ENCODE results near the gene EEPD1.
"Not testable (repeated sequence)": the region's sequence is repeated elsewhere in the genome, so short reads cannot be mapped to it uniquely, and the experiment has no call there.

Gene EEPD1

DNA sequence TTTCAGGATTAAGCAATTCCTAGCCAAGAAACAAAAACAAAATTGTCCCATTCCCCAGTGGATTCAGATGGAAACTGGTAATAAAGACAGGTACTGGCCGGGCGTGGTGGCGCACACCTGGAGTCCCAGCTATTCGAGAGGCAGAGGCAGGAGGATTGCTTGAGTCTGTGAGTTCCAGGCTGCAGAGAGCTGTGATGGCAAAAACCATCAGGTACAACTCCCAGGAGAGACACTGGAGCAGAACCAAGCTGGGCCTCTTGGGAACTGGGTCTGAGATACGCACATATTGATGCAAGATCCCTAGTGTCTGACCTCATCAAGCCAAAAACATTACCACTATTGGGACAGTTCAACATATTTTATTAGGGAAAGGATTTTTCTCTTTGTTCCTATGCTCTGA lies 152.6 kb downstream of the EEPD1 start:
- DNase-seq: no peak

DNA sequence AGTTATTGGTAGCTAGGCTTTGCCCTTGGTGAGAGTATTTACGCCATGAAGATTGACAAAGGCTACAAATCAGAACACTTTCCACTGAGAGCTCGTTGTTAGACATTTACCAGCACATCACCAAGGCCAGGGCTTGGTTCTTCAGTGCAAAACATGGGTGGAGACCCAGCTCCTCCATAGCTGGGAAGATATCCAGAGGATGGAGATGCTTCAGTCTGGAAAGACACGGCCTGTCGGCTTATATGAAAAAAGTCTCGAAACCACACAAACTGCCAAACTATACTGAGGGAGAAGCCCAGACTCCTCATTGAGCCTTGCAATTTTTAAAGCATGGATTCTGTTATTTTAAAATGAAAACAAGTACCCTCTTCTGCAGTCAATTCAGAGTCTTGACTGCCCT lies 153.2 kb downstream of the EEPD1 start:
- DNase-seq: no peak

DNA sequence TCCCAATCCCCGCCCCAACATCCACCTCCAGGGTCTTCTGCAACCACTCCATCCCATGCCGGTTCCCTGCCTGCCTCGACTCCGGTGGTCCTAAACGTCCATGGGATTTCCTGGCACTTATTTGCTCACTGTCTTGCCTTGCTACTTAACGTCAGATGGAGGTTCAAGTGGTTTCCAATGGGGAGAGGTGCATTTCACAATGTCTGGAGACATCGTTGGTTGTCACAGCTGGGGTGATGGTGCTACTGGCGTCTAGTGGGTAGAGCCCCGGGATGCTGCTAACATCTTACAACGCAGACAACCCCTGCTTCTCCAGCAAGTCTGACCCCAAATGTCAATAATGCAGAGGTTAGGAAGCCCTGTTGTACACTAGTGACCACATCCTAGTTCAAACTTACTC lies 153.7 kb downstream of the EEPD1 start:
- DNase-seq: no peak

DNA sequence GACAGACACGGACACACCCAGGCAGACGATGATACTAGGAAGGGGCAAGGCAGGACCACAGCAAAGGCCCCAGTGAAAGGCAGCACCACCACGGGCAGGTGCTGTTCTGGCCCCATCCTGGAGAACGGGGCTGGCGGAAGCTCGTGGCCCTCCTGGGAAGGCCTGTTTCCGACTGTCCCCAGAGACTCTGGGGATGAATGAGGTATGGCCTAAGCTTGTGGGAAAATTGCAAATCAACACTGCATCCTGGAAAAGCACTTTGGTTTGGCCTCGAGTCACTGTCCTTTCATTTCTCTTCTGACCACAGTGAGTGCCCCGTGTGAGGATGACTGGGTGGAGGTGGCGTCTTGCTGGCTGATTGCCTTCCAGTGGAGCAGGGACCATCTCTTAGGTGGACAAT lies 155.0 kb downstream of the EEPD1 start:
- DNase-seq: no peak

DNA sequence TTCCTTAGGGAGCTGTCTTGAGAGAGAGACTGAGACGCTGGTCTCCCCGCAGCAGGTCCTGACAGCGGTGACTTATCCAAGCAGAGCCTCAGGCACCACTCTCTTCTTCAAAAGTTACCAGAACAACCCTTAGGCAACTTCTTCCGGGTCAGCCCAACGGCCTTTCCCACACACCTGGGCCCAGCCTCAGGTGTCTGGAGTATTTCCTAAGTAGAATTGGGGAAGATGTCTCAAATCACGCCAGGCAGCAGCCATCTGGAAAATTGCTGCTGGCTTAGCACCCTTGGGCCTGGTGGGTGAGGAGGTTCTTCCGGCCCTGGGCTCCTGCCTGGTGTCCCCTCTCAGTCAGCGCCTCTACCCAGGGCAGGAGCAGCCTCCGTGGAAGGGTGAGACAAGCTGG lies 156.2 kb downstream of the EEPD1 start:
- no peak for DNase-seq

DNA sequence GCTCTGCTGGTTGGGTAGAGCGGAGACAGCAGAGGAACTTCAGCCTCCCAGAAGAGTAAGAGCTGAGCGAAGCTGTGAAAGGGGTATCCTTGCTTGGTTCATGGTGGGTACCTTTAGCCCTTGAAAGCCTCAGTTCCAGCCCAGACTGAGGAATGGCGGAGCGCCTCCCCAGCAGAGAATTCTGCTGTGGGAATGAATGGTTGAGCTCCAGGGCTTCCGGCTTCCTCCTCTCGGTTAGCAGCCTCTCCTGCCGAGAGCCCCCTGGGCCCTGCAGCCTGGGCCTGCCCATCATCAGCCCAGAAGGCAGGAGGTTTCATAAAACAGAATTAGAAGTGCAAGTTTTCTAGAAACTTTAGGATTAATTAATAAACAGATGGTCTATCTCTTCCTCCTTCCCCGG lies 156.7 kb downstream of the EEPD1 start:
- no peak for DNase-seq

DNA sequence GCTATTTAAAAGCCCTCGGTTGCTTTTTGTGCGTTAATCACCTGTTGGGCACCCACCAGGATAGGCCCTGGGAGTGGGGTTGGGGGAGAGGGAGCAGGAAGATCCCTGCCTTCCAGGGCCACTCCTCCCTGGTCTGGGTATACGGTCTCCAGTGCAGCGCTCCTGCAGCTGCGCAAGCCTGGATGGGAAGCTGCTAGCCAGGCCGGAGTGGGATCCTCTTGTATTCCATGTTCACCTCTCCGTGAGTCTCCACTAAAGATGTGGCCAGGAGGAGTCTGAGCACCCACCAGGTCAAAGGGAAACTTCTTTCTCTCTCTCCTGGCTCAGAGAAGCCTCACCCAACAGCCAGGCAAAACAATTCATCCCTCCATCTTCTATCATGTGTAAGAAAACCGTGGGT lies 157.8 kb downstream of the EEPD1 start:
- DNase-seq: no peak

DNA sequence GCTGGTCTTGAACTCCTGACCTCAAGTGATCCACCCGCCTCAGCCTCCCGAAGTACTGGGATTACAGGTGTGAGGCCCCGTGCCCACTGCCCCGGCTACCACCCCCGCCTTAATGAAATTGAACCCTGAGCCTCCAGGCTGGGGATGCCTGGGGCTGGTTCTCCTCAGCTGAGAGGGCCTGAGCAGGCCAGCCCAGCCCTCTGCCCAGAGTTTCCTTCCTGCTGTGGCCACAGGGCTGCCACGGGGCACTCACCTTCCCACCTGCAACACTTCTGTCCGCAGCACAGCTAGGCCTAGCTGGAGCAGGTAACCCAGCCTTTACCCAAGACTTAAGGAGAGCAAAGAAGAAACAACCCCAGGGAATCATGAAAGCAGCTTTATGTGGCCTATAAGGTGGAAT lies 158.5 kb downstream of the EEPD1 start:
- DNase-seq: no peak

DNA sequence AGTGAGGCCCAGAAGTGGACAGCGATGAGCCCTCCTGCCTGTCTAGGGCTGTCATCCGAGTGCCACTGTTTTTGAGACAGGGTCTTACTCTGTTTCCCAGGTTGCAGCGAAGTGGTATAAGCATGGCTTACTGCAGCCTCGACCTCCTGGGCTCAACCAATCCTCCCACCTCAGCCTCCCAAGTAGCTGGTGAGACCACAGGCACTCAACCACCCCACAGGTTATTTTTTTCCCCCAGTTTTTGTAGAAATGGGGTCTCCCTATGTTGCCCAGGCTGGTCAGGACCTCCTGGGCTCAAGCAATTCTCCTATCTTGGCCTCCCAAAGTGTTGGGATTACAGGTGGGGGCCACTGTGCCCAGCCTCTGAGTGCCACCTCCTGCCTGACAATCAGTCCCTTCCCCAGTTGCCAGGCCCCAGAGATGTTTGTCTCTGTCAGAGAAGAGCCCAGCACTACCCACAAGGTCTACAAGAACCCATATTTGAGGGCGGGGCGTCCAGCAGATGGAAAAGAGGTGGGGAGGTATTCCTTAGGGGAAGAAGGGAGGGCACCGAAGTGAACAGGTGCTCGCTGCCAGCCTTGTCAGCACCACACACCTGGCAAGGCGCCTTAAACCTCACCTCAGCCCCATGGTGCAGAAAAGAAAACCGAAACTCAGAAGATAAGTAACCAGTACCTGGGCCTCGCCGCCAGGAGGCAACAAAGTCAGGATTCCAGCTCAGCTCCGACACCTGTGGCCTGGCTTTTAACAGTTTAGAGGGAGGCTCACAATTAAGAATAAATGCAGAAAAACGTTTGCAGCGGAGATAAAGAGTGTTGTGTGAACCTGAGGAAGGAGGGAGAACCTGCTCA lies 159.2 kb downstream of the EEPD1 start:
- DNase-seq: peak; percentile 34

DNA sequence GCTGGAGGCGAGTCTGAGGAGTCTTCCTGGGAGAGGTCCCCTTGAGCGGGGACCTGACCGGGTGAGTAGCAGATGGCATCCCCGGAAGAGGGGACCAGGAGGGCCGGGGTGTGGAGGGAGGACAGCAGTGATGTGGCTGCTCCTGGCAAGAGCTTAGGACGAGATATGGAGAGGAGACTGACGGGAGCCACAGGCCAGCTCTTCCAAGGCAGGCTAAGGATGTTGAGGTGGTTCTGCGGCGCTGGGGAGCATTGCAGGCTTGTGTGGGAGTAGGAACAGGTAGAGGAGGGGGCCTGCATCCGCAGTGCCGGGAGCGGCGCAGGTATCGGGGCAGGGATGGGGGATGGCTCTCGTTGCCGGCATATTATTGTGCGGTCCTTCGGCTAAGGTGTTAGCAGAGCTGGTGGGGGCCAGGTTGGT lies 159.9 kb downstream of the EEPD1 start:
- DNase-seq: no peak

DNA sequence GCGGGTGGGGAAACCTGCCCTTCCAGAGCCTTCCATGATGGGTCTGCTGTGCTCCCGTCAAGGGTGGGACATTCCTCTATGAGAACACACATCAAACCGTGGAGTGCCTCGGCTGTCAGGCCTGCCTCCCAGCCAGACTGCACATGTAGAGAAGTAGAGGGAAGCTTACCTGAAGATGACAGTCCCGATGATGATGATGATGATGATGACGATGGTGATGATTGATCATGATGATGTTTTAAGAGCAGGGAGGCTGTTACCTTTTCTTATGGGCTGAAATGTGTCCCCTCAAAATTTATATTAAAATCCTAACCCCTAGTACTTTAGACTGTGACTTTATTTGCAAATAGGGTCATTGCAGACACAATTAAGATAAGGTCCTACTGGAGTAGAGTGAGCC lies 160.6 kb downstream of the EEPD1 start:
- no peak for DNase-seq

DNA sequence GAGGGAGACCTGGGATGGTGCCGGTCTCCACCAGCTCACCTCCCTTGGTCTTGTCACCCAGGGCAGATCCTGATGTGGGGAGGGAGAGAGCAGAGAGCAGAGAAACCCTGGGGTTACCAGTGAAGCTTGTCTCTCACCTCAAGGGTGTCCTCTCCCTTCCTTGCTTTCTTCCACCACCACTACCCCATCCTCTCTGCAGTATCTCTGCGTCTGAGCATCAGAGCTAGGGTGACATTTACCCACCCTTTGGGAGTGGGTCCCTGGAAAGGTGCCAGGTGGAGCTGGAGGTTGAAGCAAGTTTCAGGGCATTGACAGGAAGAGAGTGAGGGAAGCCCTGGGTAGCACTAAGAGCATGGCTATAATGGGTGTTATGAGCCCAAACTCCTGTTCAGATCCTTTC lies 161.4 kb downstream of the EEPD1 start:
- no peak for DNase-seq

DNA sequence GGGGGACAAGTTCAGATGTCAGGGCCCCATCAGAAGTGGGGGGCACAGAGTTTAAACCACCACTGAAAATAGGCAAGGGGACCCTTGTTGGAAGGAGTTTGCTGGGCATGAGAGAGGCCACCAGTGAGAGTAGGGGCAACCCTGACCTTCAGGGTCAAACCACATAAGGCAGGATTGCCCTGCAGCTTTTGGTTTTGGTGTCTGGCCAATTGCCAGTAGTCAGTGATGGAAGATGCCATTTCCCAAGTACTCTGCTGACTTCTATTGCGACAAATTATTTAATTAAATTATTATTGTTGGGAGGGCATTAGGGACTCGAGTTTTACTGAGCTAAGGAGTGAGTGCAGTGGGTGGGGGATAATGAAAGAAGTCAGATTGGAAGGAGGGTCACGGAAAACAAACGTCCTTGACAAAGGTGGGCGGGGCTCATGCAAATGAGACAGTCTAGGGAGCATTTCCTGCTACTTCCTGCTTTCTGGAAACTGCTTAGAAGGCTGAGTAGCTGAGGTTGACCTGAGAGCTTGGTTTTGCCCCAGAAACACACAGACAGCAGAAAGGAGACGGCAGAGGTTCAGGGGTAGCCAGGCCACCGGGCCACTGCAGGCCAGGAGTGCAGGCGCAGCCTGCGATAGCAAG lies 162.4 kb downstream of the EEPD1 start:
- no peak for DNase-seq

DNA sequence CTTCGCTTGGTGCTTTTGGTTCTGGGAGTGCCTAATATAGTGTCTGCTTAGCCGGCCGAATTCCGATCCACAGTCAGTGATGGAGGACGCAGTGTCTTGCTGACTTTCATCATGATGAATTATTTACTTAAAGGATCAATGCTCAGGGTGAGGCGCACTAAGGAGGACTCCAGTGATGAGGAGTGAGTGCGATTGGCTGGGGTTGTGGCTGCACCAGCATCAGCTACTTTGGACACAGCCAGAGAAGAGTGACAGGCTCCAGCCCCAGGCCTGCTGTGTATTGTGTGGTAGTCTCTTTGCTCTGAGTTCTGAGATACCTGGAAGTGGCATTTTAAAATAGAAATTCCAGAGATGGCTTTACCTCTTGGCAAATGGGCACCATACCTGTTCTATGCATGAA lies 163.3 kb downstream of the EEPD1 start:
- DNase-seq: no peak

DNA sequence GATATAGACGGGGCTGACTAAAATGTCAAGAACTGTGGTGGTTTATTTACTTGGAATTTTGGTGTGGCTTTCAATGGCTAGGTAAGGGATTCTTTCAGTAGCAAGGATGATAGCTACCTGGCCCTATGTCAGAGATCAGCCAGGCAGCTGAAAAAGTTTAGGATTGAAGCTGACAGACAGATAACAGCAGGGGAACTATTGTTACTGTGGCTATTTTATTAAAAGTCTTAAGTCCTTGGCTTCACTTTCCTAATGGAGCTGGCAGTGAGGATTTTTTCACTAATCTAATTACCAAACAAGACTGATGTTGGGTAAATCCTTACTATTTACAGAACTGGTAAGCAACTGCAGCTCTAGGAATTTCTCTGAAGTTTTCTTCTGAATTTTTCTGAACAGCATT lies 164.2 kb downstream of the EEPD1 start:
- no peak for DNase-seq

DNA sequence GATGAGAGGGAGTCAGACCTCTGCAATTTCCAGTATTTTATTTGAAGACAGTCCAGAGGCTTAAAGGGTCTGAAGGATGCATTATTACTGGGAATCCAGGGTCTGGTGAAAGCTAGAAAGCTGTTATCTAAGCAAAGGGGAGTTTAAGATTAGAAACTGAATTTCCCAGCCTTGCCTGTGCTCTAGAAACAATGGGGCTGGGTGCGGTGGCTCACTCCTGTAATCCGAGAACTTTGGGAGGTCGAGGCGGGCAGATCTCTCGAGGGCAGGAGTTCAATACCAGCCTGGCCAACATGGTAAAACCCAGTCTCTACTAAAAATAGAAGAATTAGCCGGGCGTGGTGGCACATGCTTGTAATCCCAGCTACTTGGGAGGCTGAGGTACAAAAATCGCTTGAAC lies 165.1 kb downstream of the EEPD1 start:
- DNase-seq: no peak

DNA sequence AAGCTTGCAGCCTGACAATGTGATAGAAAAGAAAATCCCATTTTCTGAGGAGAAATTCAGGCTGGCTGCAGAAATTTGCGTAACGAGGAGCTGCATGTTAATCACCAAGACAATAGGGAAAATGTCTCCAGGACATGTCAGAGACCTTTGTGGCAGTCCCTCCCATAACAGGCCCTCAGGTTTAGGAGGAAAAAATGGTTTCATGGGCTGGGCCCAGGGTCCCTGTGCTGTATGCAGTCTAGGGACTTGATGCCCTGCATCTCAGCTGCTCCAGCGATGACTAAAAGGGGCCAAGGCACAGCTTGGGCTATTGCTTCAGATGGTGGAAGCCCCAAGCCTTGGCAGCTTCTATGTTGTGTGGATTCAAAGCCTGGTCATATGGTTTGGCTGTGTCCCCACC lies 168.2 kb downstream of the EEPD1 start:
- DNase-seq: not testable (repeated sequence)

DNA sequence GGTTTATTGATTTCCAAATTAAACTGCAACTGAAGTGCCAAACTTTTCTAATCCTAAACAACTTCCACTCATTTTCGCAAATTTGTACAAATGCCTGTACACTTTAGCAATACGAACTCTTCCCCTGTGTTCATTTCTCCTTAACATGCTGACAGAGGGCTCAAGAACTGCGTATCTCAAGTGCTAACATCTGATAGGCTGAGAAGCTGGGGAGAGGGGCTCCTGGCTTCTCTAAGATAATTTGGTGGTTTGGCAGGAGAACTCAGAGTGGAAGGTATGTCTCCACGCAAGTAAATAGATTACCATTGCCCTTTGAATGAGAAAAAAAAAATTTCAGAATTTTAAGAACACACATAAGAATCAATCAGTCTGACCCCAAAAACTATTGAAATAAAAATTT lies 183.3 kb downstream of the EEPD1 start:
- DNase-seq: no peak

DNA sequence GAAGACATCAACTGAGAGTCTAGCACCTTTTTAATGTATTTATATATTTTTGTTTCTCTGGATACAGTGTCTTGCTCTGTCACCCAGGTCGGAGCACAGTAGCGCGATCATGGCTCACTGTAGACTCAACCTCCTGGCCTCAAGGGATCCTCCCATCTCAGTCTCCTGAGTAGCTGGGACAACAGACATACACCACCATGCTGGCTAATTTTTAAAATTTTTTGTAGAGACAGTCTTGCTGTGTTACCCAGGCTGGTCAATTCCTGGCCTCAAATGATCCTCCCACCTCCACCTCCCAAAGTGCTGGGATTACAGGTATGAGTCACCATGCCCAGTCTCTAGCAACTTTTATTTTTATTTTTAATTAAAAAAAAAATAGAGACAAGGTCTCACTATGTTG lies 185.2 kb downstream of the EEPD1 start:
- DNase-seq: no peak

DNA sequence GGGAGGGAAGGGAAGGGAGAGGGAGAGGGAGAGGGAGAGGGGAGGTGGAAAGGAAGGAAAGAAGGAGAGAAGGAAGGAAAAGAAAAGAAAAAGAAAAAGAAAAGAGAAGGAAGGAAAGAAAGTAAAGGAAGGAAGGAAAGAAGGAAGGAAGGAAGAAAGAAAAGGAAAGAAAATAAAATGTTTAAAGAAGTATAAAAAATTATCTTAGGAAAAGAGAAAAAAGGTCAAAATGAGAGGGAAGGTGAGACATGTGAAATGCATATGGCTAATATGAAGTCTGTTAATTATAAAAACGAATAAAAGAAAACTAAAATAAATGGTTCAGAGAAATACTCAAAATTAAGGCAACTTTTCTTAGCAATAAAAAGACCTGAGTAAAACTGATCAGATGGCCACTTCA lies 190.5 kb downstream of the EEPD1 start:
- no peak for DNase-seq

DNA sequence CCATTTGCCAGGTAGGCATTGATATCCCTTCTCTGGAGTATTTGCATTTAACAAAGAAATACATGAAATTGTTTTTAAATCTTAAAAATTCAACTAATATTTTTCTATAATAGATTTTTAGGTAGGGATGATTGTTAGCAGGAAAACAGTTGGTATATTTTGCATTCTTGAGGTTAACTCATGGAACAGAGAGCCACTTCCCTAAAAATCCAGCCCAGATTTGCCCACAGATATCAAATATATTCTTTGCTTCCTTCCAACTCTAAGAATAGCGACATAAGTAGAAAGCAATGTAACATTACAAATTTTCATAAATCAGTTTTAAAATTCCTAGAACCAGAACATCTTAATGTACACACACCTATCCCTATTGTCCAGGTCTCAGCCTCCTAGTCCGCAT lies 191.6 kb downstream of the EEPD1 start:
- DNase-seq: no peak

DNA sequence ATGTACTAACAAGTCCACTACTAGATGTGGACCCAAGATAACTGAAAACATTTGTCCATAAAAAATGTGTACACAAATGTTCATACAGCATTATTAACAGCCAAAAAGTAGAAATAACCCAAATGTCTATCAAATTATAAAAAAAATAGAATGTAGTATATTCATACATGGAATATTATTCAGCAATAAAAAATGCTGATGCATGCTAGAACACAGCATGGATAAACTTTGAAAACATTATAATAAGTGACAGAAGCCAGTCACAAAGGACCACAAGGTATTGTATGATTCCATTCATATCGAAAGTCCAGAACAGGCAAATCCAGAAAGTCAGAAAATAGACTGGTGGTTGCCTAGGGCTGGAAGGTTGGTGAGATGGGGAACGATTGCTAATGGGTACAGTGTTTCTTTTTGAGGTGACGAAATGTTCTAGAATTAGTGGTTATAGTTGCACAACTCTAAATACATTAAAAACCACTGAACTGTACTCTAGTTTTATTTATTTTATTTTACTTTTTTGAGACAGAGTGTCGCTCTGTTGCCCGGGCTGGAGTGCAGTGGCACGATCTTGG lies 193.3 kb downstream of the EEPD1 start:
- DNase-seq: no peak

DNA sequence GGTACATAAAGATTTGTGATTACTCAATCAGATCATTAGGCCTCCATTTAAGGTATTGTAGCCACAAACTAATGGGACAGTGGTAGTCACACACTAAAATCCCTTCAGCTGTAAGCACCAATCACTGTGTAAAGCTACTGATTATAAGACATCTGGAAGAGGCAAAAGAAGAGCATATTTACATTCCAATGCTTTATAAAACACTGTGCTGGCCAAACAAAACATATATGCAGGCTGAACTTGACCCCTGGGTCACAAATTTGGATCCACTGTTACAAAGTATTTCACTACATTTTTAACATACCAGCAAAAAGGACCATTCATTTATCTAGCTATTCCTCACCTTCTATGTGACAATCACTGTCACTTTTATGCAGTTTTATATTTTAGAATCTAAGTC lies 195.2 kb downstream of the EEPD1 start:
- DNase-seq: no peak

DNA sequence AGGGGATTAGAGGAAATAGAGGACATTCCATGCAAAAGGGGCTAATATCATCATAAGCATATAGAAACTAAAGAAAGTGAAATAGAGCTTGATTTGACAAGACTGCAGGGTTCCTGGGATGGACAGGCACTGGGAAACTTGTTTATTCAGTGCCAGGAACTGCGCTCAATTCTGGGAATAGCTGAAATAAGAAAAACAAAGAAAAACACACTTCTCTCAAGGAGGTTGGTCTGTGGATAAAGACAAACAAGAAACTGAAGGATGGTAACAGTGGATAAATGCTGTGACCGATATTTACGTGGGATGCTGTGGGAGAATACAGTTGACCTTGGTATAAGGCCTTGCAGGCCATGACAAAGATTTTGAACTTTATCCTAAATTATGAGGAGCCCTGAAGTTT lies 195.7 kb downstream of the EEPD1 start:
- DNase-seq: no peak

DNA sequence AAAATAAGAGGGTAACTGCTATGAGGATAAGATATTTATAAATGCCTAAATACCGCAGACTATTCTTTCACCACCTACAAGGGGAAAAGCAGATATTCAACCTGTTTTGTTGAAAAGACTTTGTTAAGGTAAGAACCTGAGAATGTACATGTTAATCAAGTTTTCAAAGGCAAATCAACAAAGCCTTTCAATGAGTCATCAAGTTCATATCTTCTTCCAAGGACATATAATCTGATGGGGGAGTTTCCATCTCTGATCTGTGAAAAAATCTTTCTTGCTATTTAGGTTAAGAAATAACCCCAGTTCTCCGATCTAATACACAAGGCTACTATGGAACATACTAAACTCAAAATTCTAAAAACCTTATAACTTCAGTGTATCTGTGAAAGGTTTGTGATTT lies 196.6 kb downstream of the EEPD1 start:
- no peak for DNase-seq

Measured in activated T-cell treated with anti-CD3 and anti-CD28 coated beads, Interleukin-2, amount 50 U/mL, for 1 hour (primary cell).